ENCODE measurements around the gene GAB2. TPM values are rescaled to one million over a fixed set of nuclear protein-coding genes. Genes with fewer than 3 reads are reported as not detected.

GAB2 gene
- total RNA-seq, 1 experiment from 2014 or later: 3.3 TPM

- no peak overlapping the region for H4K91ac ChIP-seq (ENCODE audit: insufficient read length, low read depth, low read length)
- no CpG with 5 or more reads among the region's 1 CpG for WGBS (ENCODE audit: extremely low coverage, insufficient read length, low lambda C conversion rate)
Observed at GRCh38 chr11:78460471-78460870, 42.9 kb upstream of the GAB2 start.

More at GRCh38 chr11:78460471-78460870, 42.9 kb upstream of the GAB2 start:
- no peak overlapping the region for H3K4me3 Mint-ChIP-seq
- H2AK5ac ChIP-seq (ENCODE audit: insufficient read length, low read length): no peak overlapping the region
- H3K4me1 Mint-ChIP-seq: no peaks in the 10 kb centered on the region
- no peak overlapping the region for H2BK12ac ChIP-seq (ENCODE audit: insufficient read length, low read depth, low read length)
- H3K9ac ChIP-seq (ENCODE audit: extremely low read depth, insufficient read length, low read length): no peak overlapping the region
- H3K4me2 ChIP-seq (ENCODE audit: insufficient read depth, insufficient read length, low read length): no peak overlapping the region
- H2AFZ ChIP-seq (ENCODE audit: low read length): no peak overlapping the region
- no peak overlapping the region for H2BK120ac ChIP-seq (ENCODE audit: low read depth, low read length, poor library complexity, severe bottlenecking)
- H3K79me1 ChIP-seq (ENCODE audit: insufficient read depth, low read depth, low read length, poor library complexity, severe bottlenecking): no peaks in the 10 kb centered on the region
- no peak overlapping the region for H3T11ph ChIP-seq (ENCODE audit: low read length)
- H3K27me3 Mint-ChIP-seq (ENCODE audit: low read depth): no peaks in the 10 kb centered on the region
- H4K8ac ChIP-seq (replicated peaks; ENCODE audit: insufficient read length, low read depth, low read length): no peak overlapping the region
- no peak overlapping the region for H3K27ac Mint-ChIP-seq
- no peak overlapping the region for H4K5ac ChIP-seq (ENCODE audit: insufficient read length, low read depth, low read length)
- peaks cover 17 to 46% (median 42%) of the 10 kb centered on the region in 3 experiments for H3K36me3 Mint-ChIP-seq (ENCODE audit: insufficient read depth in 1 of 3, low read depth in 3 of 3)
- H3K9me3 ChIP-seq (ENCODE audit: control insufficient read depth, low read depth, low read length): no peaks in the 10 kb centered on the region
- H3K4me1 ChIP-seq (ENCODE audit: insufficient read depth, low read length): no peaks in the 10 kb centered on the region
- H2BK20ac ChIP-seq (ENCODE audit: low read depth, low read length, poor library complexity, severe bottlenecking): no peak overlapping the region
- no peak overlapping the region for H3K4ac ChIP-seq (ENCODE audit: low read depth, low read length)
- peaks cover 0 to 2% of the 10 kb centered on the region in 2 experiments; a peak in 1 of 5 replicates for H3K9me3 Mint-ChIP-seq
- no peaks in the 10 kb centered on the region for H3K23me2 ChIP-seq (ENCODE audit: insufficient read length, low read depth, low read length, poor library complexity, severe bottlenecking)
- H3K14ac ChIP-seq (ENCODE audit: insufficient read depth, low read length): no peak overlapping the region
- H3K23ac ChIP-seq (ENCODE audit: insufficient read length, low read depth, low read length): no peak overlapping the region
- H2BK5ac ChIP-seq (ENCODE audit: insufficient read length, low read length): no peak overlapping the region
- H3K27me3 ChIP-seq (ENCODE audit: insufficient read depth, low read length): no peaks in the 10 kb centered on the region
- H4K20me1 ChIP-seq (ENCODE audit: control insufficient read depth, insufficient read depth, insufficient read length): no peaks in the 10 kb centered on the region
- no peak overlapping the region for H3K56ac ChIP-seq (ENCODE audit: insufficient read length, low read depth, low read length)
- TF ChIP-seq, protein P1, sequence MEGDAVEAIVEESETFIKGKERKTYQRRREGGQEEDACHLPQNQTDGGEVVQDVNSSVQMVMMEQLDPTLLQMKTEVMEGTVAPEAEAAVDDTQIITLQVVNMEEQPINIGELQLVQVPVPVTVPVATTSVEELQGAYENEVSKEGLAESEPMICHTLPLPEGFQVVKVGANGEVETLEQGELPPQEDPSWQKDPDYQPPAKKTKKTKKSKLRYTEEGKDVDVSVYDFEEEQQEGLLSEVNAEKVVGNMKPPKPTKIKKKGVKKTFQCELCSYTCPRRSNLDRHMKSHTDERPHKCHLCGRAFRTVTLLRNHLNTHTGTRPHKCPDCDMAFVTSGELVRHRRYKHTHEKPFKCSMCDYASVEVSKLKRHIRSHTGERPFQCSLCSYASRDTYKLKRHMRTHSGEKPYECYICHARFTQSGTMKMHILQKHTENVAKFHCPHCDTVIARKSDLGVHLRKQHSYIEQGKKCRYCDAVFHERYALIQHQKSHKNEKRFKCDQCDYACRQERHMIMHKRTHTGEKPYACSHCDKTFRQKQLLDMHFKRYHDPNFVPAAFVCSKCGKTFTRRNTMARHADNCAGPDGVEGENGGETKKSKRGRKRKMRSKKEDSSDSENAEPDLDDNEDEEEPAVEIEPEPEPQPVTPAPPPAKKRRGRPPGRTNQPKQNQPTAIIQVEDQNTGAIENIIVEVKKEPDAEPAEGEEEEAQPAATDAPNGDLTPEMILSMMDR (conservative IDR thresholded peaks at IDR 0.05): no peak
- no peaks in the 10 kb centered on the region; the same call in 1 of the 2 replicates for H3K79me2 ChIP-seq (ENCODE audit: insufficient read depth, low read length)
- no peak overlapping the region for H3K27ac ChIP-seq (ENCODE audit: insufficient read length, low read depth, low read length)
- H3K18ac ChIP-seq (ENCODE audit: insufficient read length, low read depth, low read length): no peak overlapping the region
- DNase-seq: no peak
- no peak overlapping the region for H2BK15ac ChIP-seq (ENCODE audit: low read depth, low read length)

All from H9 (cell line).